NCI-H1417 (cell line): ENCODE results near the gene KY.

Source experiments
- DNase-seq, 3 experiments: peaks; one replicate each; lab custom pipeline; 2025; lab: John Stamatoyannopoulos, UW

Gene KY

DNA sequence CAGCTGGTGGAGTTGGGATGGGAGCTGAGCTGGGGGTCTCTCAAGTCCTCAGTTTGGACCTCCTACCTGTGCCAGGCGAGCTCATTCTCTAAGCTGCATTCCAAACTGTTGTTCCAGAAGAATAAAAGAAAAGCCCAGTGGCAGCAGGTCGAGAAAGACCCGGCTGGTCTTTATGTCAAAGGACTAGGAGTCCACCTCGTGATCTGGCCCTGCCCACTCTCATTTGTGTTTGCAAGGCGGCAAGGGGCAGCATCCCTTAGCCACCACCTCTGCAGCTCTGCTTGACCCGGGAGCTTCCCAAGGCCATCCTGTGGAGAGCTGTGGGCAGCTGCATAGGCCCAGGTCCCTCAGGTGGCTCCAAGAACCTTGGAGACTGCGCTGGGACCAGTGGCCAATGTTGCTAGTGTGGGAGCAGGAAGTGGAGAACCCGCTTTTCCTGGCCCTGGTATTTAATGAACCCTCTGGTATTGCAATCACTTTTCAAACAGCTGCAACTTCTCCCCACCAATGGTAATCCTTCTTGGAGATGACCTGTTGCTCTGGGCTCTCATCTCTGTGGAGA lies 30.9 kb downstream of the KY start:
- no peak for DNase-seq

DNA sequence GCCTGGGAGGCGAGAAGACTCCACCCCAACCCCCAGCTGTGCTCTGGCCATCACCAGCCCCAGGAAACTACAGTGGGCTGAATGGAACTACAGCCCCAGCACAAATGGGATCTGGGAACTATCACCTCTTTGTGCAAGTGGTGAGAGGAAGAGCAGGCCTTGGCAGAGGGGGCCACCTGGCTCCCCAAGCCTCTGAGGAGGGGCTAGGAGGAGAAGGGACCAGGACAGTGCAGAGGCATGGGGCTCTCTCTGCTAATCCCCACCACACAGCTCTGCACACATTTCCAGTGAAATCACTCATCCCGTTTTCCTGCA lies 31.6 kb downstream of the KY start:
- DNase-seq = no peak

DNA sequence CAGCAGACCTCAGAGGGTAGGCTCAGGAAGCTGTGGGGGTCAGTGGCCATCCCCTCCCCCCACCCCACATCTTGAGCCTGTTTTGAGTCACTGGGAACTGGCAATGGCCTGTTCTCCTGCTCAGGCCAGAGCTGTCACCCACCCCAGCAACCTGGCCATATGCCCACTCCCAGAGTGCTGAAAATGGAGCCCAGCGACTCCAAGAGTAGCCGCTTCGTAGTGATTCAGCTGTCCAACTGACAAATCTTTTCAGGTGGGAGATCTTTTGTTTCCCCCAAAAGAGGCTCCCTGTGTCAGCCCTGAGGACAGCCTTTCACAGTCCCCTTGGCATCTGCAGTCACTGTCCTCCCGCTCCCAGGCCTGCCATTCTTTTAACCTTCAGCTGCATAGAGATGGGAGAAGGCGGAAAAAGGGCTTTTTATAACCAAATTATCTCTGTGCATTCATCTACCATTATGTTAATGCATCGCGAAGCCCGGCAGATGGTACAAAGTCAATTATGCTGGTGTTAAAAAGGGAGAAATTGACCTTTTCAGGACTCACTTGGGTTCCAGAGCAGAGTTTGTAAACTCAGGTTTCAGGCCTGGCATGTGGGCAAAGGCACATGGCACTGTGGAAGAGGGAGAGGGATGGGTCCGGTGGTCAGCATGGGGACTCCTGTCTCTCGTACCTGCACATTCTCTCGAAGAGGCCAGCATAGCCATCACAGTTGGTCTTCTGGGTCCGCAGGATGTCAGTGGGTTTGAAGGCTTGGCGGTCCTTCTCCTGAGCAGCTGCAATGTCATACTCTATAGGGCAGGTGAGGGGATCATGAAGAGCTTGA lies 32.1 kb downstream of the KY start:
- no peak for DNase-seq

DNA sequence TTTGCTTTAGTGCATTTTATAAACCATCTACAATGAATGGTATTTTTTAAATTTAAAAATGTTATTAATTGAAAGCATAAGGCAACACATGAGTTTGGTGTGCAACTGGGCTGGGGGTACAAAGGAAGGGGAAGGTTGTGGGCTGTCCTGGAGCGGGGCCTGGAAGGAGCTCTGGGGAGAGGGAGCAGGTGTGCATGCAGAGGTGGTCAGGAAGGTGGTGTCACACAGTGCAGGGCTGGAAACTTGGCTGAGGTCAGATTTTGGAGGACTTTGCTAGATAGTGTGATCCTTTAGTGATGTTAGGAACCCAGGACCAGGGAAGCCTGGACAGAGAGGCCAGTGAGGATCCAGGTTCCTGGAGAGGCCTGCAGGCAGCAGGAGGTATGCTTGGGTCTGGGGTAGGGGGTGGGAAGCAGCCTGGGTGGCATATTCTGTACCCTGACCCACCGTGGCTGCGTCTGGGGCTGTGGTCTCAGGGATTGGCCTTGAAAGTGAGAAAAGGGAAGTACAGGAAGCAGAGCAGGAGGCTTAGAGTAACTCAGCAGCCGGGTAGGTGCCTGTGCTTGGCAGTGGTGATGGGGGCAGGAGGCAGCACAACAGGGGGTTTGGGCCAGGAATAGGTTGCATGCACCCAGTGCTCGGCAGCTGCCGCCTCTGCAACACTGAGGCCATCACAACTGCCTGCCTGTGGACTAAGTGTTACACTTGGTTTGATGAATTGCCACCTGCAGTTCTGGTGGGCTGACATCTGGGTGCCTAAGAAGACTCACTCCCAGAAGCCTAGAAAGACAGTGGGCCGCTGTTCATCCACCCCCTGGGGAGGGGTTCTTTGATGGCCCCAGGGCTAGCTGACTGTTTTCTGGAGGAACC lies 33.0 kb downstream of the KY start:
- no peak for DNase-seq

DNA sequence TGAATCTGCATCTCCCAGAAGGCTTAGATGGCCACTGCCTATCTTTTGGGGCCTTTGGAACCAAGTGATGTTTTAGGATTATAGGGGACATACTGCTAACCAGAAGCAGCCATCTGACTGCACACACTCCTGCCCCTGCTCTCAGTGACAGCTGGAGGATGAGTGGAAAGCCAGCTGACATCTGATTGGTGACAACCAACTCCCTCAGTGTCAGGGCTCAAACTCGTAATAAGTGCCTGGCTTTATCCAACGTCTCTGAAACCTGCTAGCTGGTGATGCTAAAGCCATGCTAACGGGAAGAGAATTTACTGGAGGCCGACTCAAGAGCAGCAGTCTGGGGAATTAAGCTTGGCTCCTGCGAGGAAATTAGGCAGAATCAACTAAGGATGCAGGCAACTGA lies 35.1 kb downstream of the KY start:
- DNase-seq = no peak

DNA sequence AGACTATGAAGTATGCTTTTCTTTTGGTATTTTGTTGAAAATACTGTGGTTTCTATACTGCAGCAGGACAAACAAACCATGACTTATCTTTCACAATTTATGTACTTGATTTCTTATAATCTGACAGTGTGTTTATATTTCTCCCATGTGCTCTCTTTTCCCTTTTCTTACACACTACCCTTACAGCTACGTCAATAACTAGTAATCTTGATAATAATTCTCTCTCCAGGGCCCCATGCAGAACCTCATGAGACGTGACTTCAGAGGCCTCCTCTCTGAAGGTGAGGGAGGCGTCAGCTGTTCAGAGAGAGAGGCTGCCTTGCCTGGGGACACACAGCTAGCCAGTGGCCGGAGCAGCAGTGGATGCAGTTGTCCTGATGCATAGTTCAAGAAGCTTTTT lies 35.9 kb downstream of the KY start:
- DNase-seq = no peak

DNA sequence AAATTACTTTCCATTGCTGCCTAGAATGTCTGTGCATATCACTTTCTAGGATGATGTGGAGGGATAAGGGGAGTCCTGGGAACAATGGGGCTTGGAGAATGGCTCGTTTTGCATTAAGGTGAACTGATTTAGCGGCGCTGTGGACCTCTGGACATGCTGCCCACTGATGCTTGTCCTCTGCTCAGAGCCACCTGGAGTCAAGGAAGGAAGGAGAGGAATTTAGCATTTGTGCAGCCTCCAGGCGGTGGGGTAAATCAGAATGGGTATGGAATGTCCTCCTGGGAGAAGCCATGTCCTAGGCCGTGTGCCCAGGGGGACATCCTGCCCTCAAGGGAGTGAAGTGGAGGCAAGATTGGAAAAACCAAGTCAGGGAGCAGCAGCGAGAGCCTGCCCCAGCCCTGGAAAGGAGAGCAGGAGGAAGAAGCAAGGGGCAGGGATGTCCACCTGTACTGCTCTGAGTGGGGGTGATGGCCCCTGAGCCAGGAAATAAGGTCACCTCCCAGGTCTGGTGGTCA lies 37.8 kb downstream of the KY start:
- no peak for DNase-seq

DNA sequence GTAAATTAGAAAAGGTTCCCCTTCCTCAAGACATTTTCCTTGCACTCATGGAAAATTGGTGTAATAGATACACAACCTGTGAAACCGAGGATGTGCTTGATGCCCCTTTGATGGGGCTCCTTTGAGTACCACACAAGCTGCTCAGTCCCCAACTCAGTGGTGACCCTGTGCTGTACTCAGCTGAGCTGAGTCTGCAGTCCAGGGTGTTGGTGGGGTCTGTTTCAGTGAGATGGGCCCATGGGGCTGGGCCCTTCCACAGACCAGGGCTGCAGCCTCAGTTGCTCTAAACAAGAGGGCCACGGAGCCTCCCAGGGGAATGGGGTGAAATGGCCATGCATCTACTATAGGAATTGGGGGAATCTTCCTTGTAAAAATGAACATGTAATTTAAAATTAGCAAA lies 39.3 kb downstream of the KY start:
- no peak for DNase-seq

DNA sequence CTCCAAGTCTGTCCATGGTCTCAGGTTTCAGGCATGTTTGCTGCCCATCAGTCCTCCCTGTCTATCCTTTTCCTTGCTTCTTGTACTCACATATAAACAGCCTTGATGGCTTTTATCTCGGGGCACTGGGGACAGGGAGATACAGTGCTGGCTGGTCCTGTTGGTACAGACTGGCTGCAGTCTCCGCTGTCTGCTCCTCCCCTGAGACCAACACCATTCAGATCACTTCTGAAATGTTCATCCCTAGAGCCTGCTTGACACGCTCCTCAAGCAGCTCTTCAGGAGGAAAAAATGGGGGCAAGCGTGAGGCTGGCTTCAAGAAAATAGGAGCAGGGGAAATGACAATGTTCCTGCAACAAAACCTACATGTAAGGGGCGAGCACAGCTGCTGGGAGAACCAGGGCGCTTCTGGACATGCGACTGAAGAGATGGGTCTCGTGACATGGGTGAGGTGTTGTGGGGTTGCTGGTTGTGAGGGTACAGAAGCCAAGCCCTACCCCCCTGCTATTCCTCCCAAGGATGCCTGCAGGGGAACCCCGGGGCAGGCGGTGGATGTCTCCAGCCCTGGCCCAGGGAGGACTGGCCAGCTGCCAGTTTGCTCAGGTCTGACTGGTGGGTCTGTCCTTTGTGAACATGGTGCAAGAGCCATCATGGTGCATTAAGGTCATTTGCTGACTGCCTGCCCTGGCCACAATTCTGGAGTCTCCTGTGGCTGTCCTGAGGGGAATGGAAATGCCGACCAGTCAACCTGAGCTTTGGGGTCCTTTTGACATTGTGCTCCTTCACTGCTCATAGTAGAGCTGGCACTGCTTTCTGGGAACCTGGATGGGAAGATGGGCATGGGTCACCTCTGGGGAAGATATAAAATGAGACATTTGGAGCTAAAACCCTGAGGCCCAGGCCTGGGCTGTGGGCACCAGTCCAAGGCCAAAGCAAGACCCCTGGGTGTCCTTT lies 40.1 kb downstream of the KY start:
- DNase-seq = no peak

DNA sequence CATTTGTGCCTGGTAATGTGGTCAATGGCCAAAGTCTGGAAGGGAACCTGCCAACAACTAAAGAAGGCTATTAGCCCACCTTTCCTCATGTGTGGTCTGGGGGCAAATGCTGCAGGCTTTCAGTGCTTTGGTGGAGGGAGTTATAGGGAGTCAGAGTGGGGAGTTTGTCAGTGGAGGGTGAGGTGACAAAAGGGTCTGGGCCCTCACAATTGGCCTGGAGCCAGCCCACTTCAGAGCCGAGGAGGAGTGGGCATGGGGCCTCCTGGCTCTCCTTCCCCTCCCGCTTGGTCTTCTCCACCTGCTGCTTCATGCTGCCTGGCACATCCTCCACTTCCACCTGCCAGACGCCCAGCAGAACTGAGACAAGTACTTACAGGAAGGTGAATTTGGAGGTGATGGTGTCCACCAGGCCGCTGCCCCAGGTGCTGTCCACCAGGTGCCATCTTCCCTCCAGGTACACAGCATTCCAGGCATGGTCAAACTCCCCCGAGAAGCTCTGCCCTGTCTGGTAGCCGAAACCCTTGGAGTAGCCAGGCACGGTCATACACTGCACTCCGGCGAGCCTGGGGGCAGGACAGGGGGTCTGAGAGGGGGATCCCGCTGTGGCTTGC lies 40.9 kb downstream of the KY start:
- DNase-seq = peak in 1 of 3 experiments; percentile 14

DNA sequence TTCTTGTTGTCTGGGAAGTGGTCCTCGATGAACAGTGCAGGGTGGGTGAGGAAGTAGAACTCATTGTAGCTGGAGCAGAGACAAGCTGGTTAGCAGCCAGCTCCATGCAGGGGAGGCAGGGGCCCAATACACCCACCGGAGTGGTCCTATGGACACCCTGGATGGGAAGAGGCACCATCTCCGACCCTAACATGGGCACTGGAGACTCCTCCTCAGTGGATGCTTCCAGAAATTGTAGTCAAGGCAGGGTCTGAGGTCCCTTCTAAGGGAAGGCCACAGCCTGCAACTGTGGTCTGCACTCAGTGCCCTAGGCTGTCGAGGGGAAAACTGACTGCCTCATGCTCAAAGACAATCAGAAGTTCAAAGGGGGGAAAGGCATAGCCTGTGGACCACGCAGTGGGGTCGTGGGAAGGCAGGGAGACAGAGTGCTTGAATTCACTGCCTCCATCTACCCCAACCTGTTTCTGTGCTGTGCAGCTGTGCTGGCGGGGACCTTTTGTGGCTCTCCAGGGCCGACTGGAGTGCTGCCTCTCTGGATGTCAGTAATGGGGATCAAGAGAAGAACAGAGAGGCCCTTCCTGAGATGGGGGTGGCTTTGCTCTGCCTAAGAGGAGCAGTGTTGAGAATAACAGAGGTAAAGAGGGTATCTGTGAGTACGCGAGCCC lies 41.9 kb downstream of the KY start:
- no peak for DNase-seq

DNA sequence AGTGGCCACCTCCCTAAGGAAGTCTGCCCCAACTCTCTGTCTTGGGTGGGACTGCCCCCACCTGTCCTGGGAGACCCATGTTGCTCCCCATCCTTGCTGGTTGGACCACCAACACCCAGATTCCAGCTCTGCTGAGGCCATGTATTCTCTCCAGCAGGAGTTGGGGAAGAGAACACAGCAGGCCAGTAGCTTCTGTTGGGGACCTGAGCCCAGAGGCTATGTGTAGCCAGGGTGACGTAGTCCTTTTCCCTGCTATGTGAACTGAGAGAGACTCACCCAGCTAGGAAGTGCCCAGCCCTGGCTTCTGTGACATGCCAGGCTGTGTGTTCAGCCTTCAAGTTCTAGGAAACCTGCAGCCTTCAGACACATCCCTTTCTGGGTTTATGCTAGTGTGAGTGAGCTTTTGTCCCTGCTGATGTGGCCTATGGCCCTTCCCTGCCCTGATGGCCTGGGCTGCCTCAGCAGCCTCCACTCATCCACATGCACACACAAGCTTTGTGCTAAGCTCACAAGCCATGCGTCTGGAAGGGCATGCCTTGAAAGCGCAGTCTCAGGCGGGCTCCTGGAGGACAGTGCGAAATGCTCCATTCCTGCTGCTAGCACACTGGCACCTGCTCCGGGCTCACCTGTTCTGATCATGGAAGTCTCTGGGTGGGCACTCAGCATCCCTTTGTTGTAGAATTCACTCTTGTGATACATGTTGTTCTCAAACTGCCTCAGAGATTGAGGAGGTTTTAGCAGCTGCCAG lies 42.6 kb downstream of the KY start:
- no peak for DNase-seq

DNA sequence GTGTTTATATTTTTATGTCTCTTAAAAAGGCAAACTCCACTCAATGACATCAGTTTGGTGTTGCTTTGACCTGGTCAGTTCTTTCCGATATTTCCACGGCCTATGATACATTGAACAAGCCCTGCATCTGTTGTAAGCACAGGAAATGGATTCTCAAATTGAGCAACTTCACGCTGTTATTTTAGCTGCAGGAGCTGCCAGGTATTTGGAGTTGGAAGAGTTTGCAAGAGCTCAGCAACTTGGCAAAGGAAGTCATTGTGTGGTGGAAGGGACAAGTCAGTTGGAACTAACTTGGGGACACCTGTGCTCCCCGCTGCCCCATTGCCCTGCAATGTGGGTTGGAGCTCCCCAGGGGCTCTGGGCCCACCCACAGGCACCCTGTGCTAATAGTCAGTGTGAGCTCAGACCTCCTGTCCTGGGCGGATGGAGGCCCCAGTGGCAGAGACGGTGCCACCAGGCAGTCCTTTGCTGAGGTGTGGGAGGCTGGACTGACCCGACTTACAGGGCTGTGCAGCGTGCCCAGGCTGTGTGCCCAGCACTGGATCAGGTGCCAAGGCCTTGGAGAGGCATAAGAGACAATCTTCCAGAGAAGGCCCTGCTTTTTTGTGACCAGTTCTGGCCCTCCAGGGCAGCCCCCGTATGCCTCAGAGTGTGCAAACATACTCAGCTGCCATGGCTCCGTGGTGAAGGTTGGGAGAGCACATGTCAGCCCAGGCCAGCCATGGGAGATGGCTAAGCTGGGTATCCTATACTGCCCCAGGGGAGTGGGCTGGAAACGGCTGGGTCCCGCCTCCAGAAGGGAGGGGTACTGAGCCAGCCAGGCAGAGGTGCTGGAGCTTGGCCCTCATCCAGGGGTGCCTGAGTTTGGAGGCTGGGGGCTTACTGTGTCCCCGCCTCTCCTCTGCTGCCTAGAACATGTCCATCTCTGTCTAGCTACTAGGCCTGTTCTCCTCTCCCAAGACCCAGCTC lies 43.5 kb downstream of the KY start:
- DNase-seq = no peak

DNA sequence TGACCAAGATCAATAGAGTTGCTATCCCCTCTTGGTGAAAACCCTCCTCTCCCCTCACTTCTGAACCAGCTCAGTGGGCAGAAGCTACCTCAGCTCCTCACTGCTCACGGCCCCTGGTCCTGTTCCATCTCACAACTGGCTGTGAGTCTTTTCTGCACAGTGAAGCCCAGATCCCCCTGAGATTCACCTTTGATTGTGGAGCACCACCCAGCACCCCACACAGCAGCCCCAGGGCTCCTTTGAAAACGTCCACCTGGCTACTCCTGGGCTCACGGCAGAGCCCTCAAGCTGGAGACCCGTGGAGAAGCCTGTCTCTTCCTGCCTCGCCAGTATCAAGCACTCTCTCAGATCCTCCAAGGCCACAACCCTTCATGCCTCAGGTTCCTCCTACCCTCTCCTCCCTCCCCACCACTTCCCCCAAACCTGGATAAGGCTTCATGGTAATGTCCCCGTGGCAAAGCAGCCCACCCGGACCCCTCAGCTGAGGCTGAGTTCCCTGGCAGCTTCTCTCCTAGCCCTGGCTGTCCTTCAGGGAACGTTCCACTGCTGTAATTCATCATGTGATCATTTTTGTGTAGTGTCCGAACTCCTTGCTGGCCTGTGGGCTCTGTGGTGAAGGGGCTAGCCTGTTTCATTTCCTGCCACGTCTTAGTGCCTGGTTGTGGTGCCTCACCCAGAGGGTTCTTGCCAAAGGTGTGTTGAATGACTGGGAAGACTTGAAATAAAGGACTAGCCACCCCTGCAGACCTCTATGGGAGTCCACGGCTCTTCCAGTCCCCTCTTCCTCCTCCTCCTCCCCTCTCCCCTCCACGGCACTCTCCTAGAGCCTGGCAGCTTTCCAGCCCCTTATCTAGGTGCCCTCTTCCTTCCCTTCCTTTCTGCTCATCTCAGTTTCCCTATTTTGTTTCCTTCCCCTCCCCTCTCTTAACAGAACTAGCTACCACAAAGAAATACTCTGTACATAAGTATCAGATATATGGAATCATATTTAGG lies 44.5 kb downstream of the KY start:
- DNase-seq = no peak

DNA sequence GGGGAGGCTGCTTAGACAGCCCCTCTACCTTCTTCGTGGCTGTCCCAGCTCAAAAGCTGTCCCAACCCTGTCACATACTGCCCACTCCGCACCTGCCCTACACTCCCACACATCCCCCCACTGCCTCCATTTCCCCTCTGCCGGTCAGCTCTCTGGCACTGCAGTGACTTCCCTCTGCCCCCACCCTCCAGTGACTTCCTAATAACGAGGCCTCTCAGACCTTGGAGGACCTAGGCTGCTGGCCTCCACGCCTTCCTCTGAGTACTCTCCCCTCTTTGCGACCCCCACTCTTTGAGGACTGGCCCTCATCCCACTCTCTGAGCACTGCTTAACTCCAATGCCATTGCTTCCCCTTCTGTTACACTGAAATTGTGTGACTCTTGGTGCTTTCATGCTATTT lies 45.3 kb downstream of the KY start:
- DNase-seq = no peak

DNA sequence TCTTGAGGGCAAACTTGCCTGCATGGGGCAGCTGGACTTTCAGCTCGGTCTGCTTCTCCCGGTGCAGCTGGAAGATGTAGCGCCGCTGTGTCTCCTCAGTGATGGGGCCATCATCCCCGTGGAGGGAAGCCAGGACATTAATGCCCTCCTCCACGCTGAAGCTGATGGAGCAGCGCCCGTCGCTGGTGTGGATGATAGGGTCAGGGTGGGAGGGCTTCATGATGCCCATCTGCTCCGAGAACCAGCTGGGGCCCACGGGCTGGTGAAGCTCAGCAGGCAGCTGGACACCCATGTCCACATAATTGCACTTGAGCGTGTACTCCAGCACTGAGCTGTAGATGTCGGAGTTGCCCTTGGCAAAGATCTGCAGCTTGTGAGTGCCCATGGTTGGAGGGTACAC lies 46.9 kb downstream of the KY start:
- DNase-seq = no peak

DNA sequence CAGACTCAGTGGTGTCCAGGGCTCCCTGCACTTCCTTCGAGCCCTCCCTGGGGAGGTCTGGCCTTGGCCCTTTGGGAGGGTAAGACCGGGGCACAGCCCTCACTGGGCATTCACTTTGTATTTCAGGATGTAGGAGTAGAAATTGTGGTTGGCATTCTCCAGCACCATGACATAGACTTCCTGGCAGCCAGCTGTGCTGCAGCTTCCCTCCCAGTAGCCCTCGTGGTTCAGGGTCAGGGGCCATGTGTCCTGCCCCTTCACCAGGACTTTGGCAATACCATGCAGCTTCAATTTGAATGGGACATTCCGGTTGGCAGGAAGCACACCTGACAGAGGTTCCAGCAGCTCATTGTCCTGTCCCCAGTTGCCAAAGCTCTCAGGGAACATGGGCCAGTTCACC lies 47.3 kb downstream of the KY start:
- no peak for DNase-seq

DNA sequence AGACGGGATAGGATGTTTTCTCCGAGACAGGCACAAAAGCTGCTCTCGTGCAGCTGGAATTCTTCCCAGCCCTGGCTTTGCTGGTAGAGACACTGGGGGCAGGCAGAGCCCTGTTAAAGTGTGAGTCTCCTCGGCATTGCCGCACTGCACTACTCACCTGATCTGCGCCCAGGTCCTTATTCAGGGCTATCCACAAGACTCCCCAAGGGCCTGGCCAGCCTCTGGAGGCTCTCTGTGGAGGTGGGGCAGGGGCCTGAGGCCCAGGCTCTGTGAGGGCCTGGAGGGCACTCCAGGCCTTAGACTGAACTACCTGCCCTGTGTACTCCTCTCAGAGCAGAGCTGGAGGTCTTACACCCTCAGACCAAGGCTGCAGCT lies 48.4 kb downstream of the KY start:
- DNase-seq = no peak
